ENCODE measurements around the gene HOXA13. TPM values are rescaled to one million over a fixed set of nuclear protein-coding genes. Genes with fewer than 3 reads are reported as not detected.

The HOXA13 gene
- total RNA-seq, 1 experiment from 2014 or later: 12.1 TPM

DNA sequence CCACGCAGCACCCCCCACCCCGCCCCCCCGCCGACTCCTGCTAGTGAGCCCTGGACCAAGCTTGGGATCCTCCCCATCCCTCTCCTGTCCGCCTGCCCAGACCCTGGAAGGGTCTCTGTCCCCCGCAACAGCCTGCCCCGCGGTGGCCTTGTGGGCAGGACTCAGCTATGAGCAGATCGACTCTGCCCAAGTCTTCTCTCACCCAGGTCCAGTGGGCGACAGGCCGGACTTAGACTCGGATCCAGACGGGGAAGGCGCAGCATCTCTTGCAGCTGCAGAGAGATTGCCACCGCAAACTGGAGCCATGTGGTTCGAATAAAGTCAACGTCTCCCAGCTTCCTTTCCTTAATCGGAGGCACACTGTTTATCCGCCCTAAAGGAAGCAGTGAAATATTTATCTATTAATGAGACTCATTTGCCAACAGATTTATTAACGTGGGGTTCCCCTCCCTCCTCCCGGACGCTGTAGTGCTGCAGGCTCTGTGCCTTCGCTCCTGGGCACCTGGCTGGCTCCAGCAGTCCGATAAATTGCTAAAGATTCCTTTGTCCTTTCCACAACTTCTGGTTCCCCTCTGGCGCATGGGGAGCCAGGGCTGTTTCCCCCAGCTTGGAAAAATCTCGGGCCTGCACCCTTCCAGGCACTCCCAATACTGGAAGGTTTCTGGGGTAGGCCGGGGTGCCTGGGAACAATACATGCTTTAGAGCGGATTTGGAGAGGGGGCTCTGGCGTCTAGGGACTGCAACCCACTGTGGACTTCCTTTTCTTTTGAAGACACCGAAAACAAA lies 42.8 kb downstream of the HOXA13 start:
- Histone ChIP-seq H3K27ac (ENCODE audit: low read length) (no peak overlapping the region), H3K27me3 (ENCODE audit: low read length) (no peaks in the 10 kb centered on the region), H3K36me3 (ENCODE audit: low read depth, low read length) (no peaks in the 10 kb centered on the region), H3K4me1 (ENCODE audit: insufficient read depth, low read length) (peaks cover 28% of the 10 kb centered on the region), H3K9me3 (ENCODE audit: low read length) (no peaks in the 10 kb centered on the region), H2AFZ (ENCODE audit: low read length) (no peak overlapping the region), H3K4me2 (ENCODE audit: low read length) (no peak overlapping the region), H3K9me2 (replicated peaks; ENCODE audit: low read length) (no peaks in the 10 kb centered on the region), H3K9ac (ENCODE audit: low read length) (no peak overlapping the region), H4K20me1 (ENCODE audit: low read length) (no peaks in the 10 kb centered on the region), H3K79me2 (ENCODE audit: low read length) (peaks cover 20% of the 10 kb centered on the region), H3F3A (ENCODE audit: low read length, unreplicated experiment) (no peaks in the 10 kb centered on the region), H3K4me3 (ENCODE audit: low read length) (no peak overlapping the region)
- no peak for DNase-seq
- ChIA-PET CTCF (interaction anchor here (0.6 kb wide), 1 partner anchor 8 kb away, joined by 3 read pairs; no protein-coding TSS in a partner anchor), POLR2A (ENCODE audit: unreplicated experiment) (no interaction called here)
- TF ChIP-seq EZH2 (IDR thresholded peaks at IDR 0.05; ENCODE audit: low read length, unreplicated experiment): no peak
- TF ChIP-seq EZH2phosphoT487 (IDR thresholded peaks at IDR 0.05; ENCODE audit: borderline replicate concordance, low read length): no peak
- TF ChIP-seq, protein P1, sequence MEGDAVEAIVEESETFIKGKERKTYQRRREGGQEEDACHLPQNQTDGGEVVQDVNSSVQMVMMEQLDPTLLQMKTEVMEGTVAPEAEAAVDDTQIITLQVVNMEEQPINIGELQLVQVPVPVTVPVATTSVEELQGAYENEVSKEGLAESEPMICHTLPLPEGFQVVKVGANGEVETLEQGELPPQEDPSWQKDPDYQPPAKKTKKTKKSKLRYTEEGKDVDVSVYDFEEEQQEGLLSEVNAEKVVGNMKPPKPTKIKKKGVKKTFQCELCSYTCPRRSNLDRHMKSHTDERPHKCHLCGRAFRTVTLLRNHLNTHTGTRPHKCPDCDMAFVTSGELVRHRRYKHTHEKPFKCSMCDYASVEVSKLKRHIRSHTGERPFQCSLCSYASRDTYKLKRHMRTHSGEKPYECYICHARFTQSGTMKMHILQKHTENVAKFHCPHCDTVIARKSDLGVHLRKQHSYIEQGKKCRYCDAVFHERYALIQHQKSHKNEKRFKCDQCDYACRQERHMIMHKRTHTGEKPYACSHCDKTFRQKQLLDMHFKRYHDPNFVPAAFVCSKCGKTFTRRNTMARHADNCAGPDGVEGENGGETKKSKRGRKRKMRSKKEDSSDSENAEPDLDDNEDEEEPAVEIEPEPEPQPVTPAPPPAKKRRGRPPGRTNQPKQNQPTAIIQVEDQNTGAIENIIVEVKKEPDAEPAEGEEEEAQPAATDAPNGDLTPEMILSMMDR (conservative IDR thresholded peaks at IDR 0.05; ENCODE audit: low read depth, low read length): no peak
- intact Hi-C loops (cut with micrococcal nuclease): no loop called here
- no TSS peak for BruUV-seq (replicated peaks)
- ATAC-seq: no peak

DNA sequence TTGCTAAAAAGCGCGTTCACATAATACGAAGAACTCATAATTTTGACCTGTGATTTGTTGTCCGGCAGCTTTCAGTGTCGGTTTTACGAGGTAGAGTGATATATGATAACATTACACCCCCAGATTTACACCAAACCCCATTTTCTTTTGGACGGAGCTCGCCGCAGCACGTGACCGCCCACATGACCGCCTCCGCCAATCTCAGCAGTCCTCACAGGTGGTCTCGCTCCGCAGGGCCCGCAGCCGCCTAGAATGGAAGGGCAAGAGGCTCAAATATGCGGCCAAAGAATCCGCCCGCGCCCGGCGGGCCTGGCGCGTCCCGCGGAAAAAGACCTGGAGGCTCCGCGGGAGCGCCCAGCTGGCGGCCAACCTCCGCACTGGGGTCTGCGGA lies 43.4 kb downstream of the HOXA13 start, which contains the start of gene HOXA7:
Gene HOXA7 (minus strand): TSS at position 168 of the 391 bp plus-strand sequence. CDS start 130 bp downstream, at position 38.
- peak within 1 kb of the TSS; percentile 79 for H3K4me3 ChIP-seq (ENCODE audit: low read length)
- ATAC-seq: no peak
- no peaks in the 10 kb centered on the region for H4K20me1 ChIP-seq (ENCODE audit: low read length)
- peak within 1 kb of the TSS; percentile 93 for H2AFZ ChIP-seq (ENCODE audit: low read length)
- intact Hi-C loops (cut with micrococcal nuclease): no loop called here
- no peak within 1 kb of the TSS for H3K27ac ChIP-seq (ENCODE audit: low read length)
- peak within 1 kb of the TSS; percentile 94 for H3K4me2 ChIP-seq (ENCODE audit: low read length)
- H3K9me2 ChIP-seq (replicated peaks; ENCODE audit: low read length): no peaks in the 10 kb centered on the region
- CTCF ChIA-PET: no interaction called here
- no peaks in the 10 kb centered on the region for H3F3A ChIP-seq (ENCODE audit: low read length, unreplicated experiment)
- H3K27me3 ChIP-seq (ENCODE audit: low read length): no peaks in the 10 kb centered on the region
- H3K79me2 ChIP-seq (ENCODE audit: low read length): peaks cover 21% of the 10 kb centered on the region
- TF ChIP-seq, protein P1 (conservative IDR thresholded peaks at IDR 0.05; ENCODE audit: low read depth, low read length): no peak
- no peak for TF ChIP-seq EZH2phosphoT487 (IDR thresholded peaks at IDR 0.05; ENCODE audit: borderline replicate concordance, low read length)
- TF ChIP-seq EZH2 (IDR thresholded peaks at IDR 0.05; ENCODE audit: low read length, unreplicated experiment): no peak
- H3K9ac ChIP-seq (ENCODE audit: low read length): peak within 1 kb of the TSS; percentile 43
- POLR2A ChIA-PET (ENCODE audit: unreplicated experiment): no interaction called here
- H3K4me1 ChIP-seq (ENCODE audit: insufficient read depth, low read length): peaks cover 28% of the 10 kb centered on the region
- no peaks in the 10 kb centered on the region for H3K9me3 ChIP-seq (ENCODE audit: low read length)
- DNase-seq: no peak
- no peaks in the 10 kb centered on the region for H3K36me3 ChIP-seq (ENCODE audit: low read depth, low read length)
- no TSS peak for BruUV-seq (replicated peaks)

All from PC-3 (cell line).